Ovary (tissue), 3 donors: ENCODE measurements around the gene MT2A.

Source experiments
- CTCF ChIP-seq, 3 donors: fragments of 450-650 bp in 2 of 3; fragments of 200-600 bp in 1 of 3; IDR thresholded peaks; one replicate each; pipeline versions ENCODE4 v1.5.1 to v1.8.0; 2016 to 2022; ENCODE audit warnings: antibody characterized with exemption in 3 of 3, mild to moderate bottlenecking in 1 of 3
- EP300 ChIP-seq: sonication (generic); formaldehyde crosslinking; IDR thresholded peaks from one replicate; pipeline ENCODE4 v1.6.1; 2017; ENCODE audit warnings: antibody characterized with exemption
- POLR2A ChIP-seq: fragments of 450-650 bp; IDR thresholded peaks from one replicate; pipeline ENCODE4 v1.6.1; 2017; ENCODE audit warnings: antibody characterized with exemption, mild to moderate bottlenecking, moderate library complexity
- donor health status: DM: no; HTN: no; CAD: no.

GRCh38 chr16:56634715-56635440, 26.5 kb downstream of the MT2A start:
- TF ChIP-seq CTCF (IDR thresholded peaks at IDR 0.05) (no peak), POLR2A (no peak), EP300 (no peak)
